Immature natural killer cell (primary cell): ENCODE measurements around the gene KIF25. TPM values are rescaled to one million over a fixed set of nuclear protein-coding genes. Genes with fewer than 3 reads are reported as not detected.

Experiments used
- DNase-seq, 3 donors: peaks; one replicate each; pipeline ENCODE4 v3.0.0; 2022; ENCODE audit warnings: mixed read lengths in 1 of 3
- H3K27ac Mint-ChIP-seq, 6 donors: one replicate each; pipeline ENCODE4 v1.8.0; 2020; ENCODE audit warnings: mixed read lengths in 6 of 6, mild to moderate bottlenecking in 5 of 6, inconsistent platforms in 4 of 6, moderate library complexity in 3 of 6
- H3K27me3 Mint-ChIP-seq, 3 donors: one replicate each; pipeline ENCODE4 v1.8.0; 2020 to 2021; ENCODE audit warnings: low read depth in 3 of 3, mild to moderate bottlenecking in 3 of 3, mixed read lengths in 3 of 3, moderate library complexity in 3 of 3, inconsistent platforms in 1 of 3
- H3K36me3 Mint-ChIP-seq, 3 donors: one replicate each; pipeline ENCODE4 v1.8.0; 2020; ENCODE audit warnings: mixed read lengths in 3 of 3, inconsistent platforms in 2 of 3, mild to moderate bottlenecking in 2 of 3
- H3K4me1 Mint-ChIP-seq, 2 donors: one replicate each; pipeline ENCODE4 v1.8.0; 2020; ENCODE audit warnings: inconsistent platforms in 2 of 2, mild to moderate bottlenecking in 2 of 2, mixed read lengths in 2 of 2, moderate library complexity in 1 of 2
- H3K4me3 Mint-ChIP-seq, 5 donors: one replicate each; pipeline ENCODE4 v1.8.0; 2020; ENCODE audit warnings: mild to moderate bottlenecking in 5 of 5, mixed read lengths in 5 of 5, inconsistent platforms in 3 of 5, moderate library complexity in 3 of 5
- H3K9me3 Mint-ChIP-seq, 6 donors: one replicate each; pipeline ENCODE4 v1.8.0; 2020; ENCODE audit warnings: mild to moderate bottlenecking in 6 of 6, mixed read lengths in 6 of 6, inconsistent platforms in 4 of 6, moderate library complexity in 3 of 6
- polyA plus RNA-seq, 3 donors: library from polyadenylated mRNA; unstranded; fragments of 300-500 nt; fragmentation: Illumina TruSeq; gene quantifications; one replicate each; pipeline ENCODE4 v1.2.3, GENCODE V29; 2021

The KIF25 gene
- polyA plus RNA-seq, 3 donors from 2014 or later: not detected

DNA sequence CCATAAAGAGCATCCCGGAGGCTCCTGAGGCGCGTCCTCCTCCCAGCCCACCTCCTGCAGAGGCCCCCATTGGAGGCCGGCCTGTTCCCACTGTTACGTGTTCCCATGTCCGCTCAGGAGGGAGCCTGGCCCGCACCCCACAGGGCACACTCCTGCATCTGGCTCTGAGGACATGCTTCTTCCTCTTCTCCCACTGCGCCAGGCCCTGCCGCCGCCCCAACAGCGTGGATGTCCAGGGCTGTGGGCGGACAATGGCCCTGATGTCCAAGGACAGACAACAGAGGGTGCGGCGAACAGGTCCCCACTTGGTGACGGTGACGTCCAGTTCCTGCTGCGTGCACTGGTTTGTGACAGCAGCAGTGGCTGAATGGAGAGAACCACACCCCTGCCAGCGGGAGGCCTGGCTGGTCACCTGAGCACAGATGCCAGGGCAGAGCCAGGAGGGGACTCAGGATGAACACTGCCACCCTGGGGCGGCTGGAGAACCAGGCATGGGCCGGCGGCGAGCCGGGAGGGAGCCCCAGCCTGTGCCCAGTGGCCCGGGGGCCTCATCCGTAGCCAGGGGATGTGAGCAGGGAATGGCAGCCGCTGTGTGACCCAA, 54.9 kb downstream of the KIF25 start:
- no peak overlapping the region for H3K27ac Mint-ChIP-seq
- H3K36me3 Mint-ChIP-seq: no peaks in the 10 kb centered on the region
- no peak overlapping the region for H3K4me3 Mint-ChIP-seq

DNA sequence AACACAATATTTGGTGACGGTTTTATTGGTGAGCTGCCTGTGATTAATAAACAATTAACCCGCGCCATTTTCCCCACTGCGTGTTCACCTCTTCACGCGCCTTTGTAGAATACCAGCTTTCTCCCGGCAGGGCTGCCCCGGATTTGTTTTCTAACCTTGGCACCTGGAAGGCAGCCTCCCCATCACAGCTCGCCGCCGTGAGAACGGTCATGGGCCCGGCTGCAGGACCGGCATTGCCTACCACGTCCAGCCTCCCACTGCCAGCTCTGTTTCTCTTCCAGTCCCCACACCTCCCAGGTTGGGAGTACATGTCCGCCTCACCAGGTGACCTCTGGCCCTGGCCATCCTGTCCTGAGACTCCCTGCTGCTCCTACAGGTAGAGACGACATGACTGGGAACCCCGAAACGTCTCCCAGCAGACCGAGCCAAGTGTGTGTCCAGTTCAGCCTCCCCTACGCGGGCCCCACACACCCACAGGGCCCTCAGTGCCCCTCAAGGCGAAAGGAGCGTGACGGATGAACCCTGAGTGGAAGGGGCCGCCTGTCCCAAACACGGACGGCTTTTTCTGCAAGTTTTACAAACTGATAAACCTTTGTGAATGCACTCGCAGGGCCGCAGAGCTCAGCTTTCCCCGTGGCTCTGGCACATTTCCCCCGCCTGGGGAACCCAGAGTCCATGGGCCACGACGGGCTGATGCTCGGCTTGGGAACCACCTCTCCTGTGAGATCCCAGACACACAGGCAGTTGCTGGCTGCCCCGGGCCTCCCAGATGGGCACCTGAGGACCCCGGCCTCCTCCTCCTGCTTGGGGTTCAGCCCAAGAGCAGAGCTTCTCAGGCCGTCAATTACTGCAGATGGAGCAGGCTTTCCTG, 55.9 kb downstream of the KIF25 start:
- Mint-ChIP-seq H3K27ac (no peak overlapping the region), H3K4me1 (no peaks in the 10 kb centered on the region), H3K4me3 (no peak overlapping the region), H3K9me3 (peaks cover 0 to 1% (median 0%) of the 10 kb centered on the region in 6 donors), H3K36me3 (no peaks in the 10 kb centered on the region), H3K27me3 (peaks cover 0 to 8% (median 0%) of the 10 kb centered on the region in 3 donors)
- no peak for DNase-seq

More for the DNA sequence above, 54.9 kb downstream of the KIF25 start:
- no peak for DNase-seq
- no peaks in the 10 kb centered on the region for H3K4me1 Mint-ChIP-seq
- H3K9me3 Mint-ChIP-seq: no peaks in the 10 kb centered on the region
- H3K27me3 Mint-ChIP-seq: peaks cover 0 to 8% (median 0%) of the 10 kb centered on the region in 3 donors

DNA sequence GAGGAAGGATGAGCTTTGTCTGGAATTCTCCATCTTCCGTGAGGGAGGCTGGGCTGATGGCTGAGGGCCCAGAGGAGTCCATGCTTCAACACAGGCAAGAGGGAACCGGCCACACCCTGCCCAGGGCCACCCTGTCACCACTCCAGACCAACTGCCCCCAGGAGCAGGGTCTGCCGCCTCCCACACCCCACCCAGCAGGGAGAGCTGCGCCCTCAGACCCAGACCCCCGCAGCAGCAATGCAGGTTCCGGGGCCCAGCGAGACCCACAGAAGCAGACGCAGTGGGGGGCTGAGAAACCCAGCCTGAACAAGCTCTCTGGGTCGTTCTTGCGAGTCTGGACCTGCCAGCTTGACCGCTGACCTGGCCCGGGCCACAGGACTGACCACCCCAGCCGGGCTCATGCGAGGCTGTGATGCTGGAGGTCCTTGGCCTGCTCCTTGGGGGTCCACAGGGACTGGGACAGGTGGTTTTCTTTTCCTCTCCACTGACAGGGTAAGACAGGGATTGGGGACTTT, 56.5 kb downstream of the KIF25 start:
- H3K4me3 Mint-ChIP-seq: no peak overlapping the region
- H3K27ac Mint-ChIP-seq: no peak overlapping the region
- no peak for DNase-seq
- H3K36me3 Mint-ChIP-seq: no peaks in the 10 kb centered on the region
- peaks cover 0 to 1% (median 0%) of the 10 kb centered on the region in 6 donors for H3K9me3 Mint-ChIP-seq
- H3K27me3 Mint-ChIP-seq: peaks cover 0 to 6% (median 0%) of the 10 kb centered on the region in 3 donors
- H3K4me1 Mint-ChIP-seq: no peaks in the 10 kb centered on the region

DNA sequence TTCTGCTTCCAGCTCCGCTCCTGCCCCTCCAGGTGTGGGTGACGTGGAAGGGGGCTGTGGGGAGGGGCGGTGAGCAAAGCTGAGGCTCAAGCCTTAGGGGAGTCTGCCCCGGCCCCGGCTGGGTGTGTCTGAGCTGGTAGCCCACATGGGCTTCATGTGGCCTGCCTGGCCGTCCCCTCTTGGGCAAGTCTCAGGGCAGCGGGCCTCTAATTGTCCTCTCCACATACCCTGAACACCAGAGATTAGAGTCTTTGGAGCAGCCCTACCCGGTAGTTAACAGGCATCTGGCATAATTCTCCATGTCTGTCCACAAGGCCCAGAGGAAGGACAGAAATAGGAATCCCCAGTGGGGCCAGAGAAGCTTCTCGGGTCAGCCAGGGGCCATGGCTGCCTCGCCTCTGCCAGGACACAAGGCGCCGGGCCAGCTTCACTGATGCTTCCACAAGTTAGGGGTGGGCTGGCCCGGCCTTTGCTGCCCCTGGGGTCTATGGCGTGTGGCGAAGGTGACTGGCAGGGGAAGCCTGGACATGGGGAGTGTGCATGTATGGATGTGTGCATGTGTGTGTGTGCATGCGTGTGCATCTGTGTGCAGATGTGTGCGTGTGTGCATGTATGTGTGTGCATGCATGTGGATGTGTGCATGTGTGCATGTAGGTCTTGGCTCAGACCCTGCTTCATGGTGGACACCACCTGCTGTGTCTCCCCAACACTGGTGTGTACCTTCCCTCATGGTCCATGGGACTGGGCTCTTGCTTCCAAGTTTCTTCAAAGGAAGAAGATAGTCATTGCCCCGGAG, 57.5 kb downstream of the KIF25 start:
- Mint-ChIP-seq H3K27me3 (peaks cover 0 to 4% (median 0%) of the 10 kb centered on the region in 3 donors), H3K4me1 (no peaks in the 10 kb centered on the region), H3K9me3 (peaks cover 0 to 1% (median 0%) of the 10 kb centered on the region in 6 donors), H3K36me3 (no peaks in the 10 kb centered on the region), H3K4me3 (no peak overlapping the region), H3K27ac (no peak overlapping the region)
- DNase-seq: no peak

DNA sequence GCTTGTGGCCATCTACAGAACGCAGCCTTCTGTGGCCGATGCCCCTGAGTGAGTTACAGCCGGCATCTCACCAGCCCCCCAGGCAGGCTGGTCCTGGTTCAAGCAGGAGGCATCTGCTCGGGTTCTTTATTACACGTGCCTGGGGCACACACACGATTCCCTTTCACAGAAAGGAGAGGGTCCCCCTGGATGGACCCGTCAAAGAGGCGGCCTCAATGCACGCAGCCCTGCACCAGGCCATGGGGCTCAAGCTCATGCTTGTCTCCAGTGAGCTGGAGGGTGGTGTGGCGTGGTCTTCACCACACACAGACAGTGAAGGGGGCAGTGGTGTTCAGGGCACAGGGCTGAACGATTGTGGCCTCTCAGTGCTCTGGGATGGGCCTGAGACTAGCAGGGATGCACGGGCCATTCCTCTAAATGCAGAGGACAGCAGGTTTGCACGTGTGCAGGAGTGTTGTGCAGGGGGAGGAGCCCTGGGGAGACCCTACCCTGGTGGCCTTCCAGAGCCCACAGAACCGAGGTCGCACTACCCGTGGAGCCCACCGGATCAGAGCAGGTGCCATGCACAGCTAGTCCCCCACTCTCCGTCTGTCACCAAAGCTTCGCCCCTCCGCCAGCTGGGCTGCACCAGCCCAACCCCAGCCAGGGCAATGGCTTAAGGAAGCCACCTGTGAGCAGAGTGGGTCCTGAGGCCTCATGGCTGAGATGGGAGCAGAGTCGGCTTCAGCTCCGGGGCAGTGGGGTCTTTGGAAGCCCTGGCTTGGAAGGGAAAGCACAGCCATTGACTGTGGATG, 58.4 kb downstream of the KIF25 start:
- no peaks in the 10 kb centered on the region for H3K36me3 Mint-ChIP-seq
- H3K9me3 Mint-ChIP-seq: peaks cover 0 to 1% (median 0%) of the 10 kb centered on the region in 6 donors
- H3K4me1 Mint-ChIP-seq: no peaks in the 10 kb centered on the region
- peaks cover 0 to 4% (median 0%) of the 10 kb centered on the region in 3 donors for H3K27me3 Mint-ChIP-seq
- no peak overlapping the region for H3K4me3 Mint-ChIP-seq
- H3K27ac Mint-ChIP-seq: no peak overlapping the region
- DNase-seq: no peak

DNA sequence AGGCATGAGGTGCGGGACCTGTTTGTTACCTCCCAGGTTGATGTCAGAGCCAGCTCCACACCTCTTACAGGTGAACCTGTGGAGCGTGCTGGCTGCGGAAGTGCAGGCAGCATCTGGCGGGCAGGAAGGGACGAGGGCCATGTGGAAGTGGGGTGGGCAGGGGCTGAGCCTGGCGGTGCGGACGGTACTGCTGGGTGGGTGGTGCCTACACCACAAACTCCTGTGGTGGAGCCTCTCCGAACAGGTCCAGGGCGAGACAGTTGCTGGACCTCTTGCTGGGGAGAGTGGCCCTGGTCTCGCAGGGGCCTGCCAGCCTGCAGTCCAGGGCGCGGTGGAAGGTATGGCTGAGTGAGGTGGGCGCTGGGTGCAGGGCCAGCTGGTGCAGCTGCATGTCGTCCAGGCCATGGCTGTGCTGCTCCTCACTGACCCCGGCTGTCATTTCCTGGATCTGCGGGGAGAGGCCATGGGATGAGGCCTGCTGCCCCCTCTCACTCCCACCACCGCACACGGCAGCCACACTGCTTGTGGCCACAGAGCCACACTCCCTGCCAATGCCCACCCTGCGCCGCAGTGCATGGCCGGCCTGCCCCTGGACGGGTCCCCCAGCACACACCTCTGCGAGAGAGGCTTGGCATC, 59.5 kb downstream of the KIF25 start:
- peaks cover 0 to 4% (median 0%) of the 10 kb centered on the region in 3 donors for H3K27me3 Mint-ChIP-seq
- H3K36me3 Mint-ChIP-seq: no peaks in the 10 kb centered on the region
- H3K4me1 Mint-ChIP-seq: no peaks in the 10 kb centered on the region
- DNase-seq: no peak
- H3K9me3 Mint-ChIP-seq: peaks cover 0 to 1% (median 0%) of the 10 kb centered on the region in 6 donors
- H3K27ac Mint-ChIP-seq: no peak overlapping the region
- no peak overlapping the region for H3K4me3 Mint-ChIP-seq

DNA sequence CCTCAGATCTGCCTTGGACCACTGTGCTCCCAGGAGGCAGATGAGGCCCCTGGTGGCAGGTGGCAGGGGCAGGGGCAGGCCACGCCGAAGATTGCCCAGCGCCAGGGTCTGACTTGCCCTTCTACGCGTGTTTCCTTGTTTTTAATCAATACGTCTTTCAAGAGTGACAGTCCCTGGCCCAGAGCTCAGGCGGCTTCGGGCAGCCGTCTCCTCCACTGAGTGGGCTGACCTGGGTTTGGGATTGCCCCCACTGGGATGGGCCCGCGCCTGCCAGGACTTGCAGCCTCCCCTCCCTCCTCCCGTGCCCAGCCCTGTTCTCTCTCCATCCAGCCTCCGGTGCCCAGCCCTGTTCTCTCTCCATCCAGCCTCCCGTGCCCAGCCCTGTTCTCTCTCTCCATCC, 60.4 kb downstream of the KIF25 start:
- H3K27me3 Mint-ChIP-seq: peaks cover 0 to 4% (median 0%) of the 10 kb centered on the region in 3 donors
- no peak overlapping the region for H3K27ac Mint-ChIP-seq
- H3K36me3 Mint-ChIP-seq: no peaks in the 10 kb centered on the region
- DNase-seq: no peak
- H3K4me1 Mint-ChIP-seq: no peaks in the 10 kb centered on the region
- H3K4me3 Mint-ChIP-seq: no peak overlapping the region
- peaks cover 0 to 1% (median 0%) of the 10 kb centered on the region in 6 donors for H3K9me3 Mint-ChIP-seq

DNA sequence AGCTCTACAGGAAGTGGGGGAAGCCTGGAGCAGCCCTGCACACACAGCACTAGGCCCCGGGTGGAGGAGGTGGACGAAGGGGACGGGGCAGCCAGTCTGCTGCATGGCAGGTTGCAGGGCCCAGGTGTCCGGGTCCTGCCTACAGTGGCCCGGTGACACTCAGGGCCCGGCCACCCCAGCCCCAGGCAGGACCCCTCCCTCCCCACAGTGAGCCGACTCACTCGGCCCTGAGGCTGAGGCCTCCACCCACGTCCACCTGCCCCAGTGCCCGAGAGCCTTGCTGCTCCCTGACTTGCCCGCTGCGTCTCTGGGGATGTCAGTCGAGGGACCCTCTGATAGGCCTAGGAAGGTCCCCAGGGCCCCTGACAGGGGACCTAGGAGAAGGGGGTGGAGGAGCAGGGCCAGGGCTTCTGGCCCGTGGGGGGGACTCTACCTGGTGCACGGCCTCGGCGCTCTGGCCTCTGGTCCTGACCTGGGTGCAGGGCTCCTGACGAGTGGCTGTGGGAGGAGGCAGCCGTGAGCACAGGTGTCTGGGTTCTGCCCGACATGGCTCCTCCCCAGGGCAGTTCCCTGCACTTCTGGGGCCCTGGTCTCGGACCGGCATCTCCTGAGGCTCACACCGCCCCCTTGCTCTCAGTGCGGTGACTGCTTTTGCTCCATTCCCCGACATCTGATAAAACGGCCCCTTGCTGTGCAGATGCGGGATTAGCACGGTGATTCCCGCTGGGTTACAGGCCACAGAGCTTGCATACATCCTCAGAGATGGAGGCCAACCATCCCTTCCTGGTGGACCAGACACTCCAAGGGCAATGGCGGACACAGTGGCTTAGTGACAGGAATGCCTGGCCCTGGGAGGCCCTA, 61.5 kb downstream of the KIF25 start:
- Mint-ChIP-seq H3K36me3 (no peaks in the 10 kb centered on the region), H3K4me1 (no peaks in the 10 kb centered on the region), H3K4me3 (no peak overlapping the region), H3K9me3 (peaks cover 0 to 1% (median 0%) of the 10 kb centered on the region in 6 donors), H3K27ac (no peak overlapping the region), H3K27me3 (peaks cover 0 to 4% (median 0%) of the 10 kb centered on the region in 3 donors)
- no peak for DNase-seq

DNA sequence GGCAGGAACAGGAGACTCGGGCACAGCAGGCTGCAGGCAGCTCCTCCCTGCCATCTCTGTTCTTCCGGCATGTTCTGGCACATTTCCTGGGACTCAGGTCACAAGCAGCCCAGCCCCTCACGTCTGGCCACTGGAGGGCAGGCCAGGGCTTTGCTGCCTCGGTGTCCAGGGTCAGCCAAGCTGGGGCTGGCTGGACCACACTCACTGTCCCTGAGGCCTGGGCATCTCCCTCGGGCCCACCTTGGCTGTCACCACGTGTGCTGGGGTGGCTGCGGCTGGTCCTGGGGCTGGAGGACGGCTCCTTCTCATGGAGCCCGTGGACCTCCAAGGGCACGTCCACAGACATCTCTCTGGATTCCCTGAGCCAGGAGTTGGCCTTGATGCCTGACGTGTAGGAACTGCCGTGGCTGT, 63.1 kb downstream of the KIF25 start:
- no peak for DNase-seq
- Mint-ChIP-seq H3K27me3 (no peaks in the 10 kb centered on the region), H3K27ac (no peak overlapping the region), H3K4me3 (no peak overlapping the region), H3K9me3 (peaks cover 0 to 1% (median 0%) of the 10 kb centered on the region in 6 donors), H3K4me1 (no peaks in the 10 kb centered on the region), H3K36me3 (no peaks in the 10 kb centered on the region)

DNA sequence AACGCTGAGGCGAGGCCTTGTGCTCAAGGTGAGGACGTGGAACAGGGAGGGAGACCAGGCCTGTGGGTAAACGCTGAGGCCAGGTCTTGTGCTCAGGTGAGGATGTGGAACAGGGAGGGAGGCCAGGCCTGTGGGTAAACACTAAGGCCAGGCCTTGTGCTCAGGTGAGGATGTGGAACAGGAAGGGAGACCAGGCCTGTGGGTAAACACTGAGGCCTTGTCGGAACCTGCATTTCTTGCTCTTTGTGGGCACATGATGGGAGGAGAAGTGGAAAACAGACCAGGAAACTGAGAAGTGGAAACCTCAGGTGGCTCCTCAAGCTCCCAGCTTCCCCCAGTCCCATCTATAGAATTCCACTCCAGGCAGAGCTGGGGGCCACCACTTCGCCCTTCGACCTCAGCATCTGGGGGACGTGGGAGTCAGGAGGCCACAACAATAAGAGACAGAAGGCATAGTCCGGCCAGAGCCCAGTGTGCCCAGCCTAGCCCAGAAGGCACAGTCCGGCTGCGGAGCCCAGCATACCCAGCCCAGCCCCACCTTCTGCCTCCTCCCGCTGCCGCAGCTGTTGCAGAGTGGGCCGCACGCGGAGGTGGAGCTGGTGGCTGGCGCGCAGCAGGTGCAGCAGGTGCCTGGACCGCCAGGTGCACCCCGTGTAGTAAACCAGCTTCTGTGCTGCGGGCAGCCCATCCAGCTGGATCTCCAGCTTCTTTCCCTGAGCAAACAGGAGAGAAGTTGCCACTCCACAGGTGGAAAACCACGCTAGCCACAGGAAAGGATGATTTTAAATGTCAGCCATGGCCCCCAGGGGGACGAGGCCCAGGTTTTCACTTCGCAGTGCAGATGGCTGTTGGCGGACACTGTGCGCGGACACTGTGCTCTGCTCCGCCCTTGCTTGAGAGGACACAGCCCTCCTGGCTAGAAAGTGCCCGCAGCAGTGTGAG, 64.1 kb downstream of the KIF25 start:
- Mint-ChIP-seq H3K36me3 (no peaks in the 10 kb centered on the region), H3K27me3 (no peaks in the 10 kb centered on the region), H3K4me3 (no peak overlapping the region), H3K9me3 (peaks cover 0 to 1% (median 0%) of the 10 kb centered on the region in 6 donors), H3K4me1 (no peaks in the 10 kb centered on the region), H3K27ac (no peak overlapping the region)
- DNase-seq: no peak
